NT2/D1 (cell line): ENCODE measurements around the gene GNB3.
A peak's percentile ranks its signal among the peaks of the same experiment; 100 is the strongest.
"Not testable (repeated sequence)": the region's sequence is repeated elsewhere in the genome, so short reads cannot be mapped to it uniquely, and the experiment has no call there.

ENCODE experiments used
- DNase-seq: peaks from one replicate; pipeline ENCODE4 v3.0.0-alpha.2; 2011; ENCODE audit warnings: low read depth, low spot score
- H3K27me3 ChIP-seq: 2 replicates; pipeline ENCODE4 v1.6.0; 2011; ENCODE audit warnings: mild to moderate bottlenecking; ENCODE audit not compliant: insufficient read length, insufficient read depth
- H3K36me3 ChIP-seq: 2 replicates; pipeline ENCODE4 v1.6.1; 2011; ENCODE audit warnings: mild to moderate bottlenecking, low read length, mixed read lengths; ENCODE audit not compliant: insufficient read depth, insufficient read length
- H3K4me1 ChIP-seq: 2 replicates; pipeline ENCODE4 v1.5.1; 2011; ENCODE audit not compliant: insufficient read depth, insufficient read length
- H3K4me3 ChIP-seq: 2 replicates; pipeline ENCODE4 v1.5.1; 2011; ENCODE audit warnings: low read depth; ENCODE audit not compliant: insufficient read length
- H3K9ac ChIP-seq: 2 replicates; pipeline ENCODE4 v1.6.0; 2011; ENCODE audit warnings: low read depth; ENCODE audit not compliant: insufficient read length
- H3K9me3 ChIP-seq: 2 replicates; pipeline ENCODE4 v1.5.1; 2011; ENCODE audit warnings: mild to moderate bottlenecking, low read length; ENCODE audit not compliant: insufficient read depth
- SUZ12 ChIP-seq: IDR thresholded peaks from 2 replicates; pipeline ENCODE4 v1.6.1; 2011; ENCODE audit not compliant: insufficient read length, insufficient read depth; ENCODE audit errors: extremely low read depth
- YY1 ChIP-seq: IDR thresholded peaks from 2 replicates; pipeline ENCODE4 v1.6.1; 2011; ENCODE audit not compliant: insufficient read length, insufficient read depth
- ZNF274 ChIP-seq: IDR thresholded peaks from 2 replicates; pipeline ENCODE4 v1.6.1; 2011; ENCODE audit warnings: mild to moderate bottlenecking, low read depth, low read length

The GNB3 gene

GRCh38 chr12:6891646-6892001, 50.9 kb downstream of the GNB3 start:
- no peak for DNase-seq
- H3K36me3 ChIP-seq = no peaks in the 10 kb centered on the region
- H3K9me3 ChIP-seq = no peaks in the 10 kb centered on the region
- TF ChIP-seq SUZ12 (no peak), ZNF274 (no peak), YY1 (no peak)
- H3K27me3 ChIP-seq = no peaks in the 10 kb centered on the region
- H3K9ac ChIP-seq = peak overlapping the region; percentile 88
- peak overlapping the region; percentile 65 for H3K4me3 ChIP-seq
- H3K4me1 ChIP-seq = peaks cover 13% of the 10 kb centered on the region

DNA sequence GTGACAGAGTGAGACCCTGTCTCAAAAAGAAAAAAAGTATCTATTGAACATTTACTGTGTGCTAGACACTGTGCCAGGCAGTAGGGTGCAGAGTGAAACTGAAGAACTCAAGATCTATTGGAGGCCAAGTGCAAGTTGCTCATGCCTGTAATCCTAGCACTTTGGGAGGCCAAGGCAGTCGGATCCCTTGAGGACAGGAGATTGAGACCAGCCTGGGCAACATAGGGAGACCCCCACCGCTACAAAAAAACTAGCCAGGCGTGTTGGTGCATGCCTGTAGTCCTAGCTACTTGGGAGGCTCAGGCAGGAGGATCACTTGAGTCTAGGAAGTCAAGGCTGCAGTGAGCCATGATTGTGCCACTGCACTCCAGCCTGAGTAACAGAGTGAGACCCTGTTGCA, 52.0 kb downstream of the GNB3 start:
- H3K4me3 ChIP-seq, H3K9ac ChIP-seq, DNase-seq, H3K36me3 ChIP-seq, H3K9me3 ChIP-seq, H3K27me3 ChIP-seq: not testable (repeated sequence)
- peaks cover 10% of the 10 kb centered on the region for H3K4me1 ChIP-seq

GRCh38 chr12:6894321-6894720, 53.6 kb downstream of the GNB3 start:
- H3K4me1 ChIP-seq = no peaks in the 10 kb centered on the region
- no peak for DNase-seq
- no peak for TF ChIP-seq ZNF274
- TF ChIP-seq SUZ12 = no peak
- no peak for TF ChIP-seq YY1
- H3K9me3 ChIP-seq = no peaks in the 10 kb centered on the region
- H3K36me3 ChIP-seq = no peaks in the 10 kb centered on the region
- no peak overlapping the region for H3K9ac ChIP-seq
- no peak overlapping the region for H3K4me3 ChIP-seq
- no peaks in the 10 kb centered on the region for H3K27me3 ChIP-seq
